Breast epithelium (tissue), 4 donors: ENCODE measurements around the gene APOOL. TPM values are rescaled to one million over a fixed set of nuclear protein-coding genes. Genes with fewer than 3 reads are reported as not detected.

Source experiments
- DNase-seq, 2 donors: peaks; one replicate each; pipeline ENCODE4 v3.0.0-alpha.2; 2019; ENCODE audit warnings: low spot score in 2 of 2
- H3K27ac ChIP-seq, 2 donors: fragments of 200-600 bp; sonication (generic) in 1 of 2; one replicate each; pipeline ENCODE4 v1.5.1; 2016 to 2019; ENCODE audit warnings: mild to moderate bottlenecking in 1 of 2
- H3K27me3 ChIP-seq, 2 donors: fragments of 200-600 bp; sonication (generic) in 1 of 2; one replicate each; pipeline versions ENCODE4 v1.5.1 to v1.6.0; 2017 to 2019; ENCODE audit warnings: control low read depth in 1 of 2, mild to moderate bottlenecking in 1 of 2
- H3K36me3 ChIP-seq: fragments of 200-600 bp; one replicate; pipeline ENCODE4 v1.5.1; 2019
- H3K4me1 ChIP-seq, 2 donors: fragments of 200-600 bp; sonication (generic); one replicate each; pipeline ENCODE4 v1.5.1; 2016 to 2019; ENCODE audit warnings: control low read depth in 1 of 2
- H3K4me3 ChIP-seq, 3 donors: fragments of 200-600 bp; sonication (generic); 1 replicate in 2 of 3; 2 replicates in 1 of 3; pipeline ENCODE4 v1.5.1; 2016 to 2019; ENCODE audit warnings: mild to moderate bottlenecking in 3 of 3, moderate library complexity in 2 of 3
- H3K9me3 ChIP-seq, 2 donors: fragments of 200-600 bp; sonication (generic) in 1 of 2; one replicate each; pipeline ENCODE4 v1.5.1; 2016 to 2019; ENCODE audit warnings: control low read depth in 1 of 2
- POLR2A ChIP-seq: fragments of 450-650 bp; IDR thresholded peaks from one replicate; pipeline ENCODE4 v1.6.1; 2016; ENCODE audit warnings: antibody characterized with exemption, mild to moderate bottlenecking, moderate library complexity
- POLR2AphosphoS5 ChIP-seq, 3 donors: sonication (generic); formaldehyde crosslinking; IDR thresholded peaks; one replicate each; pipeline ENCODE4 v1.6.1; 2017; ENCODE audit warnings: antibody characterized with exemption in 3 of 3
- intact Hi-C: fragments of 100-400 bp; cut with DNase I; formaldehyde crosslinking; loops from one replicate; pipeline ENCODE4 v1.15.1; 2023; ENCODE audit warnings: low total_unique reads
- total RNA-seq, 3 donors: library from RNA; depleted of rRNA; stranded (reverse); fragments of >200 nt; gene quantifications; one replicate each; pipeline ENCODE4 v1.1.0, GENCODE V29; 2016
- TF ChIP-seq, protein P1 (sequence below), 3 donors: fragments of 450-650 bp; IDR thresholded peaks; one replicate each; pipeline ENCODE4 v1.5.1; 2016 to 2017; ENCODE audit warnings: antibody characterized with exemption in 3 of 3, mild to moderate bottlenecking in 3 of 3, moderate library complexity in 3 of 3

The APOOL gene
- total RNA-seq, 3 donors from 2014 or later = 10.8 to 15.8 (median 11.5) TPM

DNA sequence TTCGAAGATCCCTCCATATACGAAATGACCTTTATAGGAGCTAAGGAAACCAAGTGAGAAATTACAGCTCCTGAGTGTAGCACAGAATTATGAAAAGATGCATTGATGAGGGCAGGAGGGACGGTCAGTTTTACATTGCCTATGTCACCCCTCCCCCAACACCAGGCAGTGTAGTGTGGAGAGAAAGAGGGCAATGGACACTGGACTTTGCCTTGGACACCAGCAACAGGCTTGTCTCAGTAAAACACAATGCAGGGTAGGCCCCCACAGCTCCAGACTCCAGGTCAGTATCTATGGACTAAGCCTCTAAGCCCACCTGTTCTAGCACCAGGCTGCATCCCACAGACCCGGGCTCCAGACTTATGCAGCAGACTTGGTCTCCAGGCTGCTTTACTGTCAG is 16.5 kb downstream of the APOOL start:
- H3K27ac ChIP-seq = no peak overlapping the region
- H3K36me3 ChIP-seq = no peaks in the 10 kb centered on the region
- intact Hi-C loops = loop anchor here (5.0 kb wide), 1 partner anchor 247 kb away; no protein-coding TSS in a partner anchor
- no peak for DNase-seq
- TF ChIP-seq POLR2AphosphoS5 (IDR thresholded peaks at IDR 0.05) (no peak), POLR2A (no peak)
- TF ChIP-seq, protein P1, sequence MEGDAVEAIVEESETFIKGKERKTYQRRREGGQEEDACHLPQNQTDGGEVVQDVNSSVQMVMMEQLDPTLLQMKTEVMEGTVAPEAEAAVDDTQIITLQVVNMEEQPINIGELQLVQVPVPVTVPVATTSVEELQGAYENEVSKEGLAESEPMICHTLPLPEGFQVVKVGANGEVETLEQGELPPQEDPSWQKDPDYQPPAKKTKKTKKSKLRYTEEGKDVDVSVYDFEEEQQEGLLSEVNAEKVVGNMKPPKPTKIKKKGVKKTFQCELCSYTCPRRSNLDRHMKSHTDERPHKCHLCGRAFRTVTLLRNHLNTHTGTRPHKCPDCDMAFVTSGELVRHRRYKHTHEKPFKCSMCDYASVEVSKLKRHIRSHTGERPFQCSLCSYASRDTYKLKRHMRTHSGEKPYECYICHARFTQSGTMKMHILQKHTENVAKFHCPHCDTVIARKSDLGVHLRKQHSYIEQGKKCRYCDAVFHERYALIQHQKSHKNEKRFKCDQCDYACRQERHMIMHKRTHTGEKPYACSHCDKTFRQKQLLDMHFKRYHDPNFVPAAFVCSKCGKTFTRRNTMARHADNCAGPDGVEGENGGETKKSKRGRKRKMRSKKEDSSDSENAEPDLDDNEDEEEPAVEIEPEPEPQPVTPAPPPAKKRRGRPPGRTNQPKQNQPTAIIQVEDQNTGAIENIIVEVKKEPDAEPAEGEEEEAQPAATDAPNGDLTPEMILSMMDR (IDR thresholded peaks at IDR 0.05) = no peak
- H3K9me3 ChIP-seq = peaks cover 0 to 6% of the 10 kb centered on the region in 2 donors
- H3K4me1 ChIP-seq = no peaks in the 10 kb centered on the region
- H3K4me3 ChIP-seq = no peak overlapping the region
- peaks cover 0 to 16% of the 10 kb centered on the region in 2 donors for H3K27me3 ChIP-seq

GRCh38 chrX:85024044-85024443 is 20.4 kb downstream of the APOOL start:
- intact Hi-C loops = loop anchor here (5.0 kb wide), 1 partner anchor 243 kb away; no protein-coding TSS in a partner anchor

GRCh38 chrX:85024562-85024961 is 20.9 kb downstream of the APOOL start:
- peaks cover 0 to 7% of the 10 kb centered on the region in 2 donors for H3K27me3 ChIP-seq
- no peaks in the 10 kb centered on the region for H3K36me3 ChIP-seq
- intact Hi-C loops = loop anchor here (5.0 kb wide), 1 partner anchor 243 kb away; no protein-coding TSS in a partner anchor
- no peak overlapping the region for H3K27ac ChIP-seq
- TF ChIP-seq POLR2AphosphoS5 (IDR thresholded peaks at IDR 0.05) = no peak
- TF ChIP-seq POLR2A = no peak
- TF ChIP-seq, protein P1 (IDR thresholded peaks at IDR 0.05) = no peak
- H3K4me1 ChIP-seq = no peaks in the 10 kb centered on the region
- DNase-seq = no peak
- H3K4me3 ChIP-seq = no peak overlapping the region
- peaks cover 0 to 8% of the 10 kb centered on the region in 2 donors for H3K9me3 ChIP-seq

More at GRCh38 chrX:85024044-85024443, 20.4 kb downstream of the APOOL start:
- no peak overlapping the region for H3K27ac ChIP-seq
- H3K27me3 ChIP-seq = peaks cover 0 to 7% of the 10 kb centered on the region in 2 donors
- H3K4me1 ChIP-seq = no peaks in the 10 kb centered on the region
- H3K9me3 ChIP-seq = peaks cover 0 to 10% of the 10 kb centered on the region in 2 donors
- no peak overlapping the region for H3K4me3 ChIP-seq
- no peaks in the 10 kb centered on the region for H3K36me3 ChIP-seq
- no peak for DNase-seq
- TF ChIP-seq POLR2A = no peak
- TF ChIP-seq, protein P1 (IDR thresholded peaks at IDR 0.05) = no peak
- TF ChIP-seq POLR2AphosphoS5 (IDR thresholded peaks at IDR 0.05) = no peak

GRCh38 chrX:85026170-85026569 is 22.5 kb downstream of the APOOL start:
- DNase-seq = no peak
- intact Hi-C loops = no loop called here
- peaks cover 0 to 4% of the 10 kb centered on the region in 2 donors for H3K27me3 ChIP-seq
- H3K4me3 ChIP-seq = no peak overlapping the region
- peaks cover 0 to 8% of the 10 kb centered on the region in 2 donors for H3K9me3 ChIP-seq
- no peaks in the 10 kb centered on the region for H3K36me3 ChIP-seq
- H3K27ac ChIP-seq = no peak overlapping the region
- no peaks in the 10 kb centered on the region for H3K4me1 ChIP-seq
- no peak for TF ChIP-seq POLR2A
- TF ChIP-seq, protein P1 (IDR thresholded peaks at IDR 0.05) = no peak
- no peak for TF ChIP-seq POLR2AphosphoS5 (IDR thresholded peaks at IDR 0.05)

DNA sequence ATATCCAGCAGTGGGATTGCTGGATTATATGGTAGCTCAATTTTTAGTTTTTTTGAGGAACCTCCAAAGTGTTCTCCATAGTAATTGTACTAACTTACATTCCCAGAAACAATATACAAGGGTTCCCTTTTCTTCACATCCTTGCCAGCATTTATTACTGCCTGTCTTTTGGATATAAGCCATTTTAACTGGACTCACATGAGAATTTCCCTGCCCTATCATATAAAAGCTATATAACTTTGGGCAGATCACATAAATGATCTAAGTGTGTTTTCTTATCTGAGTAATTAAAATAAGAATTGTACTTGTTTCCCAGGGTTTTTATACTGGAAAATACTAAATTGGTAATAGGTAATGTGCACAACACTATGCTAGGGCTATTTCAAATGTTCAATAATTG is 25.4 kb downstream of the APOOL start:
- no peaks in the 10 kb centered on the region for H3K36me3 ChIP-seq
- intact Hi-C loops = no loop called here
- no peaks in the 10 kb centered on the region for H3K4me1 ChIP-seq
- TF ChIP-seq POLR2AphosphoS5 (IDR thresholded peaks at IDR 0.05) = no peak
- no peak for TF ChIP-seq POLR2A
- TF ChIP-seq, protein P1 (IDR thresholded peaks at IDR 0.05) = no peak
- no peak overlapping the region for H3K27ac ChIP-seq
- H3K4me3 ChIP-seq = no peak overlapping the region
- peaks cover 0 to 8% of the 10 kb centered on the region in 2 donors for H3K9me3 ChIP-seq
- H3K27me3 ChIP-seq = peaks cover 0 to 4% of the 10 kb centered on the region in 2 donors
- DNase-seq = no peak
